Mesendoderm (in vitro differentiated cells): Measurements from ENCODE around the gene OSBPL10.

Experiments
- DNase-seq: peaks from one replicate; pipeline ENCODE4 v3.0.0; 2013
- H2AK5ac ChIP-seq: 2 replicates; pipeline ENCODE4 v1.6.1; 2013; ENCODE audit warnings: low read length, inconsistent platforms
- H2BK120ac ChIP-seq: 2 replicates; pipeline ENCODE4 v1.6.1; 2013; ENCODE audit warnings: low read depth, mild to moderate bottlenecking, low read length, moderate library complexity, mixed read lengths
- H2BK15ac ChIP-seq: replicated peaks from 2 replicates; pipeline ENCODE4 v1.6.1; 2013; ENCODE audit warnings: low read depth, mild to moderate bottlenecking, moderate library complexity
- H2BK5ac ChIP-seq: 2 replicates; pipeline ENCODE4 v1.6.1; 2013; ENCODE audit warnings: low read length, inconsistent platforms
- H3K18ac ChIP-seq: 2 replicates; pipeline ENCODE4 v1.6.1; 2013; ENCODE audit warnings: mild to moderate bottlenecking, low read length, mixed read lengths
- H3K23ac ChIP-seq: one replicate; pipeline ENCODE4 v1.6.1; 2013; ENCODE audit warnings: low read length
- H3K27ac ChIP-seq: 2 replicates; pipeline ENCODE4 v1.5.1; 2013; ENCODE audit warnings: low read depth, mild to moderate bottlenecking, inconsistent platforms, low read length, moderate library complexity
- H3K27me3 ChIP-seq: 2 replicates; pipeline ENCODE4 v1.6.1; 2013; ENCODE audit warnings: low read length, control low read depth, mild to moderate bottlenecking, inconsistent platforms; ENCODE audit not compliant: insufficient read depth, poor library complexity
- H3K36me3 ChIP-seq: 2 replicates; pipeline ENCODE4 v1.6.1; 2013; ENCODE audit warnings: low read length, inconsistent platforms; ENCODE audit not compliant: control insufficient read depth, insufficient read depth
- H3K4ac ChIP-seq: one replicate; pipeline ENCODE4 v1.6.1; 2013; ENCODE audit warnings: low read depth, mild to moderate bottlenecking, low read length, moderate library complexity
- H3K4me1 ChIP-seq: 2 replicates; pipeline ENCODE4 v1.6.1; 2013; ENCODE audit warnings: low read depth, low read length, inconsistent platforms; ENCODE audit not compliant: control insufficient read depth
- H3K4me2 ChIP-seq: 2 replicates; pipeline ENCODE4 v1.6.1; 2013; ENCODE audit warnings: low read length
- H3K4me3 ChIP-seq: 2 replicates; pipeline ENCODE4 v1.5.1; 2013; ENCODE audit warnings: mild to moderate bottlenecking, low read length
- H3K56ac ChIP-seq: one replicate; pipeline ENCODE4 v1.6.1; 2013; ENCODE audit warnings: low read length
- H3K79me1 ChIP-seq: 2 replicates; pipeline ENCODE4 v1.6.1; 2013; ENCODE audit warnings: low read length, inconsistent platforms
- H3K79me2 ChIP-seq: 2 replicates; pipeline ENCODE4 v1.6.1; 2013; ENCODE audit warnings: mild to moderate bottlenecking, low read length; ENCODE audit not compliant: control insufficient read depth, insufficient read depth
- H3K9ac ChIP-seq: 2 replicates; pipeline ENCODE4 v1.6.1; 2013; ENCODE audit warnings: low read length, inconsistent platforms
- H4K5ac ChIP-seq: one replicate; pipeline ENCODE4 v1.6.1; 2013; ENCODE audit warnings: low read length
- H4K8ac ChIP-seq: one replicate; pipeline ENCODE4 v1.6.1; 2013; ENCODE audit warnings: low read depth, mild to moderate bottlenecking, control low read depth, low read length, moderate library complexity
- WGBS: extraction: QIAGEN DNeasy Blood & Tissue Kit; methylation state at CpG from one replicate; pipeline ENCODE4 v1.1.7; 2013; ENCODE audit warnings: low lambda C conversion rate, missing lambda C conversion rate; ENCODE audit not compliant: insufficient coverage; ENCODE audit errors: extremely low coverage; 5-methylcytosine and 5-hydroxymethylcytosine counted together

Gene OSBPL10

GRCh38 chr3:32004113-32004765 is 23.2 kb upstream of the OSBPL10 start:
- Histone ChIP-seq H3K4me3 (no peak overlapping the region), H3K56ac (no peak overlapping the region), H2BK15ac (no peak overlapping the region), H4K5ac (no peak overlapping the region), H3K23ac (no peak overlapping the region), H2BK5ac (no peak overlapping the region), H2BK120ac (no peak overlapping the region), H3K27ac (no peak overlapping the region), H3K4me2 (no peak overlapping the region), H3K4ac (no peak overlapping the region), H4K8ac (no peak overlapping the region), H3K18ac (no peak overlapping the region), H3K9ac (no peak overlapping the region), H3K27me3 (no peaks in the 10 kb centered on the region), H3K79me2 (no peaks in the 10 kb centered on the region), H2AK5ac (no peak overlapping the region), H3K79me1 (no peaks in the 10 kb centered on the region), H3K36me3 (no peaks in the 10 kb centered on the region), H3K4me1 (peaks cover 11% of the 10 kb centered on the region)
- WGBS: no CpG with 5 or more reads among the region's 5 CpGs
- peak; percentile 70 for DNase-seq

- no peak overlapping the region for H2BK120ac ChIP-seq
- H3K18ac ChIP-seq: no peak overlapping the region
- H4K5ac ChIP-seq: no peak overlapping the region
- H4K8ac ChIP-seq: no peak overlapping the region
- peak overlapping the region; percentile 43 for H2BK5ac ChIP-seq
- H3K79me1 ChIP-seq: no peaks in the 10 kb centered on the region
- DNase-seq: no peak
- no peaks in the 10 kb centered on the region for H3K36me3 ChIP-seq
- H3K4me3 ChIP-seq: no peak overlapping the region
- WGBS: no CpG with 5 or more reads among the region's 3 CpGs
- H3K79me2 ChIP-seq: no peaks in the 10 kb centered on the region
- no peak overlapping the region for H2BK15ac ChIP-seq
- no peak overlapping the region for H3K4me2 ChIP-seq
- H2AK5ac ChIP-seq: no peak overlapping the region
- H3K23ac ChIP-seq: no peak overlapping the region
- no peaks in the 10 kb centered on the region for H3K27me3 ChIP-seq
- peak overlapping the region; percentile 70 for H3K56ac ChIP-seq
- H3K27ac ChIP-seq: no peak overlapping the region
- H3K9ac ChIP-seq: no peak overlapping the region
- peaks cover 11% of the 10 kb centered on the region for H3K4me1 ChIP-seq
- no peak overlapping the region for H3K4ac ChIP-seq
Observed at GRCh38 chr3:32003380-32003779, 22.3 kb upstream of the OSBPL10 start.

GRCh38 chr3:32002561-32003368 is 21.7 kb upstream of the OSBPL10 start:
- Histone ChIP-seq H3K27me3 (no peaks in the 10 kb centered on the region), H4K5ac (no peak overlapping the region), H2BK5ac (no peak overlapping the region), H4K8ac (no peak overlapping the region), H3K9ac (no peak overlapping the region), H3K4me1 (peaks cover 11% of the 10 kb centered on the region), H3K27ac (no peak overlapping the region), H3K79me1 (no peaks in the 10 kb centered on the region), H2BK15ac (no peak overlapping the region), H2AK5ac (no peak overlapping the region), H3K4me2 (no peak overlapping the region), H3K4ac (no peak overlapping the region), H2BK120ac (no peak overlapping the region), H3K18ac (no peak overlapping the region), H3K4me3 (no peak overlapping the region), H3K56ac (no peak overlapping the region), H3K79me2 (no peaks in the 10 kb centered on the region), H3K36me3 (no peaks in the 10 kb centered on the region), H3K23ac (no peak overlapping the region)
- WGBS: no CpG with 5 or more reads among the region's 6 CpGs
- peak; percentile 48 for DNase-seq

- Histone ChIP-seq H4K5ac (no peak overlapping the region), H3K79me1 (no peaks in the 10 kb centered on the region), H3K27me3 (no peaks in the 10 kb centered on the region), H3K4ac (no peak overlapping the region), H2BK15ac (no peak overlapping the region), H3K27ac (no peak overlapping the region), H3K56ac (no peak overlapping the region), H3K36me3 (no peaks in the 10 kb centered on the region), H3K4me2 (no peak overlapping the region), H4K8ac (no peak overlapping the region), H2BK120ac (no peak overlapping the region), H2BK5ac (no peak overlapping the region), H3K4me1 (peaks cover 11% of the 10 kb centered on the region), H3K23ac (no peak overlapping the region), H3K79me2 (no peaks in the 10 kb centered on the region), H3K4me3 (no peak overlapping the region), H2AK5ac (no peak overlapping the region), H3K18ac (no peak overlapping the region), H3K9ac (no peak overlapping the region)
- WGBS: no CpG with 5 or more reads among the region's 3 CpGs
- no peak for DNase-seq
Observed at GRCh38 chr3:32000877-32001276, 19.8 kb upstream of the OSBPL10 start.

GRCh38 chr3:31999907-32000439 is 18.9 kb upstream of the OSBPL10 start:
- H3K9ac ChIP-seq: no peak overlapping the region
- H3K36me3 ChIP-seq: no peaks in the 10 kb centered on the region
- no peak overlapping the region for H2BK120ac ChIP-seq
- no peak overlapping the region for H3K18ac ChIP-seq
- no peak overlapping the region for H2AK5ac ChIP-seq
- no peak overlapping the region for H3K23ac ChIP-seq
- no peak overlapping the region for H3K4me3 ChIP-seq
- DNase-seq: no peak
- no peaks in the 10 kb centered on the region for H3K27me3 ChIP-seq
- H4K8ac ChIP-seq: no peak overlapping the region
- no peaks in the 10 kb centered on the region for H3K79me2 ChIP-seq
- H3K56ac ChIP-seq: no peak overlapping the region
- peaks cover 11% of the 10 kb centered on the region for H3K4me1 ChIP-seq
- WGBS: no CpG with 5 or more reads among the region's 7 CpGs
- H4K5ac ChIP-seq: no peak overlapping the region
- H3K4ac ChIP-seq: no peak overlapping the region
- no peak overlapping the region for H3K27ac ChIP-seq
- no peak overlapping the region for H2BK15ac ChIP-seq
- no peak overlapping the region for H3K4me2 ChIP-seq
- H3K79me1 ChIP-seq: no peaks in the 10 kb centered on the region
- H2BK5ac ChIP-seq: no peak overlapping the region
